Measurements from ENCODE around the gene MTHFD2L.

- no peak for TF ChIP-seq CTCF (IDR thresholded peaks at IDR 0.05)
- no peak for TF ChIP-seq POLR2A (IDR thresholded peaks at IDR 0.05)
Measured at GRCh38 chr4:74161666-74162450, 3.9 kb downstream of the MTHFD2L start.
